Subcutaneous adipose tissue (tissue), 4 donors: ENCODE measurements around the gene CGB8. TPM values are rescaled to one million over a fixed set of nuclear protein-coding genes. Genes with fewer than 3 reads are reported as not detected.

ENCODE experiments used
- total RNA-seq, 4 donors: library from RNA; depleted of rRNA; stranded (reverse); fragments of >200 nt; gene quantifications; one replicate each; pipeline ENCODE4 v1.1.0, GENCODE V29; 2016
- TF ChIP-seq, protein P1 (sequence below): fragments of 450-650 bp; IDR thresholded peaks from one replicate; pipeline ENCODE4 v1.5.1; 2016; ENCODE audit warnings: low read depth, mild to moderate bottlenecking, control low read depth, antibody characterized with exemption, moderate library complexity

CGB8 gene
- total RNA-seq, 4 donors from 2014 or later: not detected

DNA sequence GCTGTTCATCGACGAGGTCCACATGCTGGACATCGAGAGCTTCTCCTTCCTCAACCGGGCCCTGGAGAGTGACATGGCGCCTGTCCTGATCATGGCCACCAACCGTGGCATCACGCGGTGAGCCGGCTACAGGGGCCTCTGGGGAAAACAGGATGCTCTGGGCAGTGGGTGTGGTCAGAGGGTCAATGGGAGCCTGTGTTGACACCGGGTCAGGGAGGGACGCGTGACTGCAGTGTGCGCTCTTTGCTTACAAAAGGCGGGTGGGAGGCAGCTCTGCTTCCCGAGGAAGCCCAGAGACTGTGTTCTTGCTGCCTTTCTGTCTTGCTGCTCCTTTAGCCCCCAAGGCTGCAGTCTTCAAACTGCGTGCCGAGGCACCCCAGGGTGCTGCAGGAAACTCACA is 37.7 kb downstream of the CGB8 start:
- TF ChIP-seq, protein P1, sequence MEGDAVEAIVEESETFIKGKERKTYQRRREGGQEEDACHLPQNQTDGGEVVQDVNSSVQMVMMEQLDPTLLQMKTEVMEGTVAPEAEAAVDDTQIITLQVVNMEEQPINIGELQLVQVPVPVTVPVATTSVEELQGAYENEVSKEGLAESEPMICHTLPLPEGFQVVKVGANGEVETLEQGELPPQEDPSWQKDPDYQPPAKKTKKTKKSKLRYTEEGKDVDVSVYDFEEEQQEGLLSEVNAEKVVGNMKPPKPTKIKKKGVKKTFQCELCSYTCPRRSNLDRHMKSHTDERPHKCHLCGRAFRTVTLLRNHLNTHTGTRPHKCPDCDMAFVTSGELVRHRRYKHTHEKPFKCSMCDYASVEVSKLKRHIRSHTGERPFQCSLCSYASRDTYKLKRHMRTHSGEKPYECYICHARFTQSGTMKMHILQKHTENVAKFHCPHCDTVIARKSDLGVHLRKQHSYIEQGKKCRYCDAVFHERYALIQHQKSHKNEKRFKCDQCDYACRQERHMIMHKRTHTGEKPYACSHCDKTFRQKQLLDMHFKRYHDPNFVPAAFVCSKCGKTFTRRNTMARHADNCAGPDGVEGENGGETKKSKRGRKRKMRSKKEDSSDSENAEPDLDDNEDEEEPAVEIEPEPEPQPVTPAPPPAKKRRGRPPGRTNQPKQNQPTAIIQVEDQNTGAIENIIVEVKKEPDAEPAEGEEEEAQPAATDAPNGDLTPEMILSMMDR: no peak

DNA sequence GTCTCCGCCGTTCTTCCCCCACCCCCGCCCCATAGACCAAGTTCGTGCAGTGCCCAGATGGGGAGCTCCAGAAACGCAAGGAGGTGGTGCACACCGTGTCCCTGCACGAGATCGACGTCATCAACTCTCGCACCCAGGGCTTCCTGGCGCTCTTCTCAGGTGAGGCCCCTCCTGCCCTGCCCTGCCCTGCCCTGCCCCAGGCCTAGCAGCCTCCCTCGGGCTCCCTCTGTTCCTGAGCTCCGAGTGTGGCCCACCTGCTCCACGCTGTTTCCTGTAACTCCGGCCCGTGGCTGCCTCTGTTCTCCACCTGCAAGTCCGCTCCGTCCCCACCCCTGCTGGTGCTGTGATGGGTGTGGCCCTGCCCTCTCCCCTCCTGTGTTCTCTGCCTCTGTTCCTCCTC is 38.5 kb downstream of the CGB8 start:
- TF ChIP-seq, protein P1: no peak

DNA sequence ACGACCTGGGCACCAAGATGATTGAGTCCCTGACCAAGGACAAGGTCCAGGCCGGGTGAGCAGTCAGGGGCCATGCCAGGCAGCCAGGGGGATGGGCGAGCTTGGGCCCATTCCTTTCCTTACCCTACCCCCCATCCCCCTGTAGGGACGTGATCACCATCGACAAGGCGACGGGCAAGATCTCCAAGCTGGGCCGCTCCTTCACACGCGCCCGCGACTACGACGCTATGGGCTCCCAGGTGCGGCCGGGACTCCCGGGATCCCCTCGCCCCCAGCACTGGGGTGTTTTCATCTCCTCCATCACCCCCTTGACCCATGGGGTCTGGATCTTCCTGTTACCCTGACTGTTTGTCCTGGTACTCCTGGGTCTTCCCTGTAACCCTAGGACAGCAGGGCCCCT is 39.1 kb downstream of the CGB8 start:
- TF ChIP-seq, protein P1: no peak

DNA sequence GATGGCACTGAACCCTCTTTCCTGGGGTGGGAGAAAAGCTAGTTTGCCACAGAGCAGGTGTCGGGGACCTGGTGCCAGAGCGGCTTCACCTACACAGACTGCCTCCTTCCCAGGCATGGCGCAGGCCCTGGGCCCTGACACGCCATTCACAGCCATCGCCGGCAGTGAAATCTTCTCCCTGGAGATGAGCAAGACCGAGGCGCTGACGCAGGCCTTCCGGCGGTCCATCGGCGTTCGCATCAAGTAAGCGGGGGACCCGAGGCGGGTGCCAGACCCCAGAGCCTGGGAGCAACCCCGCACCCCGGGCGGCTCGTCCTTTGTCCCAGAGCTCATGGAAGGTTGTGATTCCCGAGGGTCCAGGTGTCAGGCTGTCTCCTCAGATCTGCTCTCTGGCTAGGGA is 42.0 kb downstream of the CGB8 start:
- TF ChIP-seq, protein P1: no peak

DNA sequence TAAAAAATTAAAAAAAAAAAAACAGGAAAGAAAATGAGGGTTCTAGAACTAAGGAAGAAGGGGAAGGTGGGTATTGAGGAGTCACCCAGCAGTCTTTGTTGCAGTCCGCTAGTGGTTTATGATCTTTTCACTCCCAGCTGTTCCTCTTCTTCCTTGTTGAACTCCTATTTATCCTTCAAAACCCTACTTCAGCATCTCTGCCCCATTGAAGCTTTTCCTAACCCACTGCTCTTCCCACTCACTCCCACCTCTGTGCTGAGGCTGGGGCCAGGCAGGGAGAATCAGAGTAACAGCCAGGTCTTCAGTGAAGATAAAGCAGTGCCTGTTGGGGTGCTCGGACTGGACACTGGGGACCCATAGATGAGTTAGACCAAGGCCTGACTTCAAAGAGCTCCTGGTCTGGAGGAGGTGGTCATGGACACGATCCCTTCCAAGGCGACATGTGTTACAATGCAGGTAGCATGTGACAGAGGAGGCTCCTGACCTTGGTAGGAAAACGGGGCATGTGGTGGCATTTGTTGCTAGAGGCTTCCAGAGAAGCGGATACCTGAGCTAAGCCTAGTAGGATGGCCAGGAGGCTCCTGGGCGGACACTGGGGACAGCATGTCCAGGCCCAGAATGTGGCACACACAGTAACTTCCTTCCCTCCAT is 43.8 kb downstream of the CGB8 start:
- TF ChIP-seq, protein P1: no peak

DNA sequence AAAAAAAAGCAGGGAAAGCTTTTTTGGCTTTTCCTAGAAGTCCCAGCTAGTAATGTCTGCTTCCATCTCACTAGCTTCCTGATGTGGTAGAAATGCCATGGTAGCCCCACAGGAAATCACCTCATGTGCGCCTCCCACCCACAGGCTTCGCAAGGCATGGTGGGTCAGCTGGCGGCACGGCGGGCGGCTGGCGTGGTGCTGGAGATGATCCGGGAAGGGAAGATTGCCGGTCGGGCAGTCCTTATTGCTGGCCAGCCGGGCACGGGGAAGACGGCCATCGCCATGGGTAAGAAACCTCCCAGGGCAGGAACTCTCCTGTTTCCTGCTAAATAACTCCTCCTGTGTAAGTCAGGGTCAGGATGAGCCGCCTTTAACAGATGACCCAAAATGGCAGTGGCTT is 44.8 kb downstream of the CGB8 start:
- TF ChIP-seq, protein P1: no peak

DNA sequence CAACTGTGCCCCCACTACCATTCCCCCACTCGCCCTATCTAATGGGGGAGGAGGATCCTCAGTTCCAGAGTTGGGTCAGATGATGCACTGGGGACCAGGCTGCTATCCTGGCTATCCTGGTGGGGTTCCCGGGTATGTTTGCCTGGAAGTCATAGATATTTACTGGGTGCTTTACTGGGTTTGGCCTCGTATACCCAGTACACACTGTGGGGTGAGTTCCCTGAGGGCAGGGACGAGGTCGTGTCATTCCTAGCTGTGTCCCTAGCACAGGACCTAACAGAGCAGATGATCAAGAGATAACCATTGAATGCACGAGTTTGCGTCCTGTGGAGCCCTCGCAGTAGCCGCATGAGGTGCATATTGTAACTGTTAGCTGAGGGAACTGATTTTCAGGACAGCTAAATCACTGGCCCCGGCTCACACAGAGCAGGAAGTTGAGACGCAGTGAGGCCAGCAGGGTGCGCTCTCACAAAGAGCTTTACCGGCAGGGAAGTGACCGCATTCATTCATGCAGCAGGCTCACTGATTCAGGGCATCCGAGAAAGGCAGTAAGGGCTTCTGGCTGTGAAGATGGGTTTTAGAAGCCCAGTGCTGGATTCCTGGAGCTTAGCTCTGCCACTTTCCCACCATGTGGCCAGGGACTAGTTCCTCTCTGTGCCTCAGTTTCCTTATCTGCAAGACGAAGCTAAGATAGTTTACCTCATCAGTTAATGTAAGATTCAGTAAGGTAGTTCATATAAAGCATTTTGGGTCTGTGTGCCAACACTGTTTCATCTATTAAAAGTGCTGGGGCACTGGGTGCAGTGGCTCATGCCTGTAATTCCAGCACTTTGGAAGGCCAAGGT is 49.2 kb downstream of the CGB8 start:
- TF ChIP-seq, protein P1: no peak
